ENCODE data around the gene PVR. TPM values are rescaled to one million over a fixed set of nuclear protein-coding genes. Genes with fewer than 3 reads are reported as not detected.
A peak's percentile ranks its signal among the peaks of the same experiment; 100 is the strongest.

Gene PVR
- total RNA-seq, 1 experiment from 2014 or later = 52.1 TPM

GRCh38 chr19:44634785-44635184 is 8.9 kb upstream of the PVR start:
- no peak for TF ChIP-seq EZH2 (IDR thresholded peaks at IDR 0.05; ENCODE audit: low read depth)
- TF ChIP-seq, protein P1, sequence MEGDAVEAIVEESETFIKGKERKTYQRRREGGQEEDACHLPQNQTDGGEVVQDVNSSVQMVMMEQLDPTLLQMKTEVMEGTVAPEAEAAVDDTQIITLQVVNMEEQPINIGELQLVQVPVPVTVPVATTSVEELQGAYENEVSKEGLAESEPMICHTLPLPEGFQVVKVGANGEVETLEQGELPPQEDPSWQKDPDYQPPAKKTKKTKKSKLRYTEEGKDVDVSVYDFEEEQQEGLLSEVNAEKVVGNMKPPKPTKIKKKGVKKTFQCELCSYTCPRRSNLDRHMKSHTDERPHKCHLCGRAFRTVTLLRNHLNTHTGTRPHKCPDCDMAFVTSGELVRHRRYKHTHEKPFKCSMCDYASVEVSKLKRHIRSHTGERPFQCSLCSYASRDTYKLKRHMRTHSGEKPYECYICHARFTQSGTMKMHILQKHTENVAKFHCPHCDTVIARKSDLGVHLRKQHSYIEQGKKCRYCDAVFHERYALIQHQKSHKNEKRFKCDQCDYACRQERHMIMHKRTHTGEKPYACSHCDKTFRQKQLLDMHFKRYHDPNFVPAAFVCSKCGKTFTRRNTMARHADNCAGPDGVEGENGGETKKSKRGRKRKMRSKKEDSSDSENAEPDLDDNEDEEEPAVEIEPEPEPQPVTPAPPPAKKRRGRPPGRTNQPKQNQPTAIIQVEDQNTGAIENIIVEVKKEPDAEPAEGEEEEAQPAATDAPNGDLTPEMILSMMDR (conservative IDR thresholded peaks at IDR 0.05) = no peak
- Histone ChIP-seq H3K36me3 (ENCODE audit: low read depth) (0 out of 2 replicates have a peak, but pooled peaks cover 6% of the 10 kb centered on the region), H3K9me2 (ENCODE audit: insufficient read depth) (no peaks in the 10 kb centered on the region), H3K27me3 (ENCODE audit: insufficient read depth, low read depth) (no peaks in the 10 kb centered on the region), H3K4me1 (replicated peaks; ENCODE audit: insufficient read depth) (peaks cover 40% of the 10 kb centered on the region), H3K4me3 (no peak overlapping the region), H3K9me3 (ENCODE audit: insufficient read depth, low read depth) (no peaks in the 10 kb centered on the region), H3K4me2 (no peak overlapping the region), H2AFZ (no peak overlapping the region), H3F3A (ENCODE audit: insufficient read depth, low read depth) (peaks cover 9% of the 10 kb centered on the region; the same call in 1 of the 2 replicates), H3K79me2 (ENCODE audit: low read depth) (no peaks in the 10 kb centered on the region), H4K20me1 (ENCODE audit: insufficient read depth) (no peaks in the 10 kb centered on the region), H3K27ac (no peak overlapping the region)
- CTCF ChIA-PET = interaction anchor here (0.7 kb wide), 1 partner anchor 64 kb away, joined by 4 read pairs; no protein-coding TSS in a partner anchor
- no TSS peak for BruUV-seq (replicated peaks)
- intact Hi-C loops (cut with micrococcal nuclease; ENCODE audit: unreplicated experiment) = no loop called here
- DNase-seq = peak in 1 of 2 experiments; percentile 8
- POLR2A ChIA-PET (ENCODE audit: unreplicated experiment) = no interaction called here

DNA sequence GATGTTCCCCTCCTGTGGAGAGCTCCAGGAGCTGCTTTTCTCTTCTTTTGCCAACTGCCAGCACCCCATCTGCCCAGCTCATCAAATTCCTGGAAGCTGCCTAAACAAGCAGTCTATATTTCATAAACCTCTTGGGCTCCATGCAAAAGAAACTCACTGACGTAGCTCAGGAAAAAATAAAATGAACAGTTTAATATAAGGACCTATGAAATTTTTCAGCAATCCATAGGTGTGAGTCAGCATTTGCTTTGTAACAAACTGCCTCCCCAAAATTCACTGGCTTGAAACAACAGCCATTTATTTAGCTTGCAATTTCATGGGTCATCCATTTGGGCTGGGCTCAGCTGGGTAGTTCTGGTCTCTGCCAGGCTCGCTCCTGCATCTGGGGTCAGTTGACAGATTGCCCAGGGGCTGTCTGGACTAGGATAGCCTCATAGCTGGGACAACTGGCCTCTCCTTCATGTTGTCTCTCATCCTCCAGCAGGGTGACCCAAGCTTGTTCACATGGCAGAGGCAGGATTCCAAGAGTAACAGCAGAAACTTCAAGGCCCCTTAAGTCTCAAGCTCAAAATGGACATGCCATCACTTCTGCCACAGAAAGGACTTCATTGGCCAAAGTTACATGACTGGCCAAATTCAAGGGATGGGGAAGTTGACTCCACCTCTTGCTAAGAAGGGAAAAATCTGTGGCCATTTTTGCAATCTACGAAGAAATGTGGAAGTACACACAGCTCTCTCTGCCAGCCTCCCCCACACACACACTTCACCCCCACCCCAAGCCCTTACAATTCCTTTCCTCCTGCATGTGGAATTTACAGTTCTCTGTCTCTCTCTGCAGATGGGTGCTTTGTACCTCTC is 7.9 kb upstream of the PVR start:
- TF ChIP-seq EZH2 (IDR thresholded peaks at IDR 0.05; ENCODE audit: low read depth) = no peak
- no peaks in the 10 kb centered on the region for H3K9me2 ChIP-seq (ENCODE audit: insufficient read depth)
- 0 out of 2 replicates have a peak overlapping the region, but pooled peaks have one; percentile 5 for H3K4me2 ChIP-seq
- H3K27me3 ChIP-seq (ENCODE audit: insufficient read depth, low read depth) = no peaks in the 10 kb centered on the region
- H3K79me2 ChIP-seq (ENCODE audit: low read depth) = 0 out of 2 replicates have a peak, but pooled peaks cover 3% of the 10 kb centered on the region
- H3K4me3 ChIP-seq = no peak overlapping the region
- ChIA-PET CTCF (interaction anchor here (0.5 to 0.7 kb wide), 3 partner anchors 9 to 856 kb away, joined by 3 to 9 read pairs (median 4); no protein-coding TSS in a partner anchor), POLR2A (ENCODE audit: unreplicated experiment) (interaction anchor here (0.6 to 0.8 kb wide), 2 partner anchors 20 to 34 kb away, joined by 3 to 13 read pairs; no protein-coding TSS in a partner anchor)
- 0 out of 2 replicates have a peak, but pooled peaks cover 1% of the 10 kb centered on the region for H3K36me3 ChIP-seq (ENCODE audit: low read depth)
- no peak overlapping the region for H2AFZ ChIP-seq
- peak in 1 of 2 experiments; percentile 58 for DNase-seq
- peaks cover 12% of the 10 kb centered on the region; the same call in 1 of the 2 replicates for H3F3A ChIP-seq (ENCODE audit: insufficient read depth, low read depth)
- H3K9me3 ChIP-seq (ENCODE audit: insufficient read depth, low read depth) = no peaks in the 10 kb centered on the region
- intact Hi-C loops (cut with micrococcal nuclease; ENCODE audit: unreplicated experiment) = no loop called here
- H3K4me1 ChIP-seq (replicated peaks; ENCODE audit: insufficient read depth) = peaks cover 46% of the 10 kb centered on the region
- H3K27ac ChIP-seq = peak overlapping the region; percentile 35
- no peaks in the 10 kb centered on the region for H4K20me1 ChIP-seq (ENCODE audit: insufficient read depth)
- no TSS peak for BruUV-seq (replicated peaks)

GRCh38 chr19:44636439-44637389 is 7.0 kb upstream of the PVR start:
- Histone ChIP-seq H3K9me3 (ENCODE audit: insufficient read depth, low read depth) (no peaks in the 10 kb centered on the region), H3F3A (ENCODE audit: insufficient read depth, low read depth) (peaks cover 15% of the 10 kb centered on the region; the same call in 1 of the 2 replicates), H3K9me2 (ENCODE audit: insufficient read depth) (no peaks in the 10 kb centered on the region), H3K36me3 (ENCODE audit: low read depth) (no peaks in the 10 kb centered on the region), H3K27me3 (ENCODE audit: insufficient read depth, low read depth) (no peaks in the 10 kb centered on the region), H3K4me2 (0 out of 2 replicates have a peak overlapping the region, but pooled peaks have one; percentile 5), H4K20me1 (ENCODE audit: insufficient read depth) (no peaks in the 10 kb centered on the region), H3K79me2 (ENCODE audit: low read depth) (0 out of 2 replicates have a peak, but pooled peaks cover 8% of the 10 kb centered on the region), H2AFZ (no peak overlapping the region), H3K4me3 (no peak overlapping the region), H3K4me1 (replicated peaks; ENCODE audit: insufficient read depth) (peaks cover 50% of the 10 kb centered on the region), H3K27ac (0 out of 2 replicates have a peak overlapping the region, but pooled peaks have one; percentile 35)
- BruUV-seq (replicated peaks) = no TSS peak
- TF ChIP-seq EZH2 (IDR thresholded peaks at IDR 0.05; ENCODE audit: low read depth) = no peak
- TF ChIP-seq, protein P1 (conservative IDR thresholded peaks at IDR 0.05) = no peak
- POLR2A ChIA-PET (ENCODE audit: unreplicated experiment) = interaction anchor here (0.5 kb wide), 1 partner anchor 947 kb away, joined by 5 read pairs; no protein-coding TSS in a partner anchor
- DNase-seq = peak in 1 of 2 experiments; percentile 27
- intact Hi-C loops (cut with micrococcal nuclease; ENCODE audit: unreplicated experiment) = no loop called here
- CTCF ChIA-PET = interaction anchor here (0.5 kb wide), 1 partner anchor 855 kb away, joined by 4 read pairs; no protein-coding TSS in a partner anchor
